ENCODE results near the gene PRKCA. TPM values are rescaled to one million over a fixed set of nuclear protein-coding genes. Genes with fewer than 3 reads are reported as not detected.
A peak's percentile ranks its signal among the peaks of the same experiment; 100 is the strongest.

Gene PRKCA
- total and polyA plus RNA-seq, 9 of the 15 experiments (the other 6 are each of a cell fraction or from before 2014, with no cell fraction given) = 3.2 to 33.0 (median 17.8) TPM

GRCh38 chr17:66737524-66737923 is 435.1 kb downstream of the PRKCA start:
- intact Hi-C loops (cut with micrococcal nuclease) = no loop called here
- CTCF ChIA-PET (ENCODE audit: low intra/inter-chr PET ratio) = no interaction called here
- H3K27ac ChIP-seq (ENCODE audit: extremely low read depth, low read depth, low read length) = no peak overlapping the region
- no peak overlapping the region for H3K4me2 ChIP-seq (ENCODE audit: insufficient read depth, low read length)
- H3K36me3 ChIP-seq (ENCODE audit: control insufficient read depth, insufficient read depth, low read length) = peaks cover 45% of the 10 kb centered on the region; the same call in 2 of the 3 replicates
- 91% methylated on average over 12 of the region's 12 CpGs for WGBS (ENCODE audit: insufficient coverage, low coverage, missing lambda C conversion rate)
- POLR2A ChIA-PET = interaction anchor here (1.3 kb wide), 1 partner anchor 10 kb away, joined by 5 read pairs; no protein-coding TSS in a partner anchor
- DNase-seq (ENCODE audit: extremely low read depth in 1 of 4, low spot score in 3 of 4) (no peak), ATAC-seq (no peak), FAIRE-seq (no peak)
- H2AFZ ChIP-seq (ENCODE audit: low read depth, low read length) = no peak overlapping the region
- BruUV-seq (replicated peaks) = no TSS peak
- no peaks in the 10 kb centered on the region for H3K9me3 ChIP-seq (replicated peaks; ENCODE audit: control insufficient read depth, insufficient read depth, low read depth, low read length)
- H3K9me1 ChIP-seq (ENCODE audit: control insufficient read depth, insufficient read depth, low read length) = no peaks in the 10 kb centered on the region
- in situ Hi-C loops (cut with MboI) = no loop called here
- H4K20me1 ChIP-seq (replicated peaks; ENCODE audit: control insufficient read depth, insufficient read depth, low read length) = no peaks in the 10 kb centered on the region
- no peaks in the 10 kb centered on the region for H3K79me2 ChIP-seq (ENCODE audit: control insufficient read depth, insufficient read depth, low read length)
- TF ChIP-seq ZZZ3 (IDR thresholded peaks at IDR 0.05) (no peak), ZBTB33 (CRISPR knock-in tag; IDR thresholded peaks at IDR 0.05) (peak; percentile 18; the same call in 1 of the 2 replicates)
- H3K27me3 ChIP-seq (ENCODE audit: control insufficient read depth in 2 of 2, insufficient read depth in 2 of 2, low read length in 2 of 2) = no peaks in the 10 kb centered on the region
- no peak overlapping the region for H3K4me3 ChIP-seq
- no peak overlapping the region for H3K9ac ChIP-seq (ENCODE audit: insufficient read depth in 1 of 2, low read depth in 2 of 2, low read length in 2 of 2)
- no peaks in the 10 kb centered on the region; a peak in 1 of 5 replicates for H3K4me1 ChIP-seq (replicated peaks in 1 of 2; ENCODE audit: control insufficient read depth in 2 of 2, insufficient read depth in 2 of 2, low read length in 2 of 2)

DNA sequence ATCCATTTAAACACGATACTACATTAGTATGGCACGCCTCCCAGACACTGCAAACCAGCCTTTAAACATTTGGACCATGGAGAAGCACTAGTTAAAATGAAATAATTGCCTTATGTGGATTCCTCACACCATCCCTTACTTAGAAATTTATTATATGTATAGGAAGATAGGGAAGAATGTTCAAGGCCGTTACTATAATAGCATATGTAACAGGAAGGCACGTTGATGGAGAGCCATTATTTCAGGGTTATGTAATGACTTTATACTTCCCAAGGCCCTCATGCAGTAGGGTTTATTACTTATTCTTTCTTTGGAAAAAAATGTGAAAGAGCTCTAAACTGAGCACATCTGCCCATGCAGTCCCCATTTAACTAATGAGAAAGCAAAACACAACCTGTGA is 435.9 kb downstream of the PRKCA start:
- H3K4me1 ChIP-seq (replicated peaks in 1 of 2; ENCODE audit: control insufficient read depth in 2 of 2, insufficient read depth in 2 of 2, low read length in 2 of 2) = no peaks in the 10 kb centered on the region; a peak in 1 of 5 replicates
- ChIA-PET POLR2A (no interaction called here), CTCF (ENCODE audit: low intra/inter-chr PET ratio) (no interaction called here)
- H3K9me3 ChIP-seq (replicated peaks; ENCODE audit: control insufficient read depth, insufficient read depth, low read depth, low read length) = no peaks in the 10 kb centered on the region
- H3K4me3 ChIP-seq = no peak overlapping the region
- no peaks in the 10 kb centered on the region for H3K27me3 ChIP-seq (ENCODE audit: control insufficient read depth in 2 of 2, insufficient read depth in 2 of 2, low read length in 2 of 2)
- DNase-seq (ENCODE audit: extremely low read depth in 1 of 4, low spot score in 3 of 4) = no peak
- no peak overlapping the region for H3K27ac ChIP-seq (ENCODE audit: extremely low read depth, low read depth, low read length)
- H2AFZ ChIP-seq (ENCODE audit: low read depth, low read length) = no peak overlapping the region
- FAIRE-seq = no peak
- peaks cover 47% of the 10 kb centered on the region; the same call in 2 of the 3 replicates for H3K36me3 ChIP-seq (ENCODE audit: control insufficient read depth, insufficient read depth, low read length)
- H4K20me1 ChIP-seq (replicated peaks; ENCODE audit: control insufficient read depth, insufficient read depth, low read length) = no peaks in the 10 kb centered on the region
- in situ Hi-C loops (cut with MboI) = no loop called here
- no peak for ATAC-seq
- no peak overlapping the region for H3K4me2 ChIP-seq (ENCODE audit: insufficient read depth, low read length)
- H3K79me2 ChIP-seq (ENCODE audit: control insufficient read depth, insufficient read depth, low read length) = no peaks in the 10 kb centered on the region
- H3K9ac ChIP-seq (ENCODE audit: insufficient read depth in 1 of 2, low read depth in 2 of 2, low read length in 2 of 2) = no peak overlapping the region
- WGBS (ENCODE audit: insufficient coverage, low coverage, missing lambda C conversion rate) = 82% methylated on average over 4 of the region's 4 CpGs
- BruUV-seq (replicated peaks) = no TSS peak
- intact Hi-C loops (cut with micrococcal nuclease) = no loop called here
- H3K9me1 ChIP-seq (ENCODE audit: control insufficient read depth, insufficient read depth, low read length) = no peaks in the 10 kb centered on the region
- no peak for TF ChIP-seq FOXJ2 (tag; IDR thresholded peaks at IDR 0.05)
- TF ChIP-seq NR2C1 (IDR thresholded peaks at IDR 0.05) = no peak
- TF ChIP-seq NR2C1 (tag; IDR thresholded peaks at IDR 0.05) = no peak
- no peak for TF ChIP-seq HIVEP1 (CRISPR knock-in tag; IDR thresholded peaks at IDR 0.05)
- TF ChIP-seq CREB5 (CRISPR knock-in tag; IDR thresholded peaks at IDR 0.05) = no peak
- no peak for TF ChIP-seq ZNF609 (CRISPR knock-in tag; IDR thresholded peaks at IDR 0.05; ENCODE audit: borderline replicate concordance)

Measured in K562 (cell line).